ENCODE results near the gene MITF.

DNA sequence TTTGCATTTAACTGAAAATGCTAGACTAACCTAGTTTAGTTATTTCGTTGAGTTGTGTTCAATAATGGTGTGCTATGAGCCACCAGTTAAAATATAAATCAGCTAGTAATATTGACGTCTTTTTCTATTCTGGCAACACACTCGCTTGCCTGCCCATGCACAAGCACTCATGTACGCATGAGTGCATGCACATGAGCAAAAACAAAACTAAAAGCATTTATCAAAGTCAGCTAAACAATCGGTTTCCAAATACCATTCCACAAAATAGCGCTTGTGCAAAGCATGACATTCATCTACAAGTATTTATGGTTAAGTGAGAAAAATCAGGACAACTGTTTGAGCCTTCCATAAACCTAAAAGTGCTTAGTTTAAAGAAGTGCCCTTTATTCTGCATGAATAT is 247.2 kb downstream of the MITF start:
- TF ChIP-seq EZH2 (IDR thresholded peaks at IDR 0.05; ENCODE audit: low read length), result no peak
- TF ChIP-seq, protein P1, sequence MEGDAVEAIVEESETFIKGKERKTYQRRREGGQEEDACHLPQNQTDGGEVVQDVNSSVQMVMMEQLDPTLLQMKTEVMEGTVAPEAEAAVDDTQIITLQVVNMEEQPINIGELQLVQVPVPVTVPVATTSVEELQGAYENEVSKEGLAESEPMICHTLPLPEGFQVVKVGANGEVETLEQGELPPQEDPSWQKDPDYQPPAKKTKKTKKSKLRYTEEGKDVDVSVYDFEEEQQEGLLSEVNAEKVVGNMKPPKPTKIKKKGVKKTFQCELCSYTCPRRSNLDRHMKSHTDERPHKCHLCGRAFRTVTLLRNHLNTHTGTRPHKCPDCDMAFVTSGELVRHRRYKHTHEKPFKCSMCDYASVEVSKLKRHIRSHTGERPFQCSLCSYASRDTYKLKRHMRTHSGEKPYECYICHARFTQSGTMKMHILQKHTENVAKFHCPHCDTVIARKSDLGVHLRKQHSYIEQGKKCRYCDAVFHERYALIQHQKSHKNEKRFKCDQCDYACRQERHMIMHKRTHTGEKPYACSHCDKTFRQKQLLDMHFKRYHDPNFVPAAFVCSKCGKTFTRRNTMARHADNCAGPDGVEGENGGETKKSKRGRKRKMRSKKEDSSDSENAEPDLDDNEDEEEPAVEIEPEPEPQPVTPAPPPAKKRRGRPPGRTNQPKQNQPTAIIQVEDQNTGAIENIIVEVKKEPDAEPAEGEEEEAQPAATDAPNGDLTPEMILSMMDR (optimal IDR thresholded peaks at IDR 0.05 in 1 of 3, IDR thresholded peaks at IDR 0.05 in 1 of 3, conservative IDR thresholded peaks at IDR 0.05 in 1 of 3; ENCODE audit: extremely low read depth in 1 of 3, insufficient read depth in 2 of 3, low read length in 3 of 3), result no peak

All from keratinocyte (primary cell).